ENCODE data around the gene LMOD3.

LMOD3 gene

DNA sequence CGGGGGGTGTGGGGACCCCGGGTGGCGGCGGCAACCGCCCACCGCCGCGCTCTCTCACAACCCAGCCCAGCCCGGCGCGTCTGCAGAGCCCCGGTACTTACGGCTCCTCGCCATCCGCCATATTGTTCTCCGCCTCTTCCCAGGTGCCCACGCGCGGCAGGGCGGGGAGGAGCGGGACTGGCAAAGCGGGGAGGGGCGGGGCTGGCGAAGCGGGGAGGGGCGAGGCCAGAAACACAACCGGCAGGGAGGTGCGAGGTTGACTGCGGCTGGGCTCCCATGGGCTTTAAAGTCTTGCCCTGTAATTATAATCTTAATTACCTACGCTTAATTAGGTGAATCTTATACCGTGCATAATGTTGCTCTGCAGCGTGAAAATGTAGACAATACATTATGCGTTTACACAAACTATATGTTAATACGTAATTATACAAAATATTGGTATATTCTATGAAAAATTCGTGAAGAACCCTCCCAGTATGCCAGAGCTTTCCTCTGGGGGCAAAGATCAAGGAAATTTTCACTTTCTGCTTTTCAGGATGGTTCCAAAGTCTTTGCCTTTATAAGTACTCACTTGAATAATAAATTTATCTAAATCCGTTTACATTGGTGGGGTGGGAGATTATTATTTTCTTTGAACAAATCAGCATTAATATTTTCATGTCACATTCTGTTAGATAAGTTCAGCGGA, 42.0 kb downstream of the LMOD3 start, which contains the start of gene UBA3:
UBA3 (minus strand) TSS at position 133 of the 688 bp plus-strand sequence; CDS start at position 121, 12 bp downstream.
- Histone ChIP-seq H3K4me3 (ENCODE audit: low read length) (peak within 1 kb of the TSS; percentile 76), H3K27me3 (ENCODE audit: control insufficient read depth, insufficient read depth, low read length) (no peaks in the 10 kb centered on the region), H3K4me1 (ENCODE audit: control insufficient read depth, insufficient read depth, low read length) (peaks cover 53% of the 10 kb centered on the region), H3K9me3 (replicated peaks; ENCODE audit: low read length) (no peaks in the 10 kb centered on the region), H3K4me2 (ENCODE audit: low read length) (peak within 1 kb of the TSS; percentile 91), H3K9ac (ENCODE audit: low read depth, low read length) (peak within 1 kb of the TSS; percentile 90), H3K36me3 (ENCODE audit: insufficient read depth, low read length) (no peaks in the 10 kb centered on the region)

DNA sequence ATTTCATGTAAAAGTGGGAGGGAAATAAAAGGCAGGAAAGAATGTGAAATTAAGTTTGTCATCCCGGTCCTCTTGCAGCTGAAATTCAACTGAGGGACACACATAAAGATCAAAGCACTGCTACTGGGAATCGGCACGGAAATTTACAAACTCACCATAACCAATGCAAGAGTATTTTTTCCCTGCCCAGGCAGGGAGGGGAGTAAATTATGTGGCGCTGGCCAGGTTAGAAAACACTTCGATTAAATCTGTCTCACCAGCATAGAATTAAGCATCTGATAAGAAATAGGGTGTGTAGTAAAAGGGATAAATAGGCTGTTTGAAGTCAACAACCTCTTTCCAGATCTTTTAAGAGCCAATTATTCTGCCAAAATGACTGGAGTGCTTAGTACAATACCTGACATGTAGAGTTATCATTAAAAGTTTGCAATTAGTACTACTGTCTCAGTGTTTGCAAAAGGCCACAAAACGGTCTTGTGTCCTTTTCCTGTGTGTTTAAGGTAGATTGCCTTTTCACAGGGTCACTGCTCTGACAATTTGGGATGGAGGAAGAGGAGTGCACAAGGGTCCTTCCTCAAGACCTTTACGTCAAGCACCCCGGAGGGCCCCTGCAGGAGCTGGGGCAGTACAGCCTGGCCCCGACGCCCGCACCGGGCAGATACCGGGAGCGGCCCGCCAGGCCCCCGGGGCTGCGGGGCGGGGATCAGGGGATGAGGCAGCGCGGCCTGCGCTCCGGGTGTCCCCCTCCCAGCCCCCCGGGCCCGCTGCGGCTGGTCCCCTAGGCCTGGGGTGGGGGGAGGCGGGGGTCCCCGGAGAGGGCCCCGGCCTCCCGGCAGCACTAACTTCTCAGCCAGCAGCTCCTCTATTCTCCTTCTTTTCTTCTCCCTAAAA, 42.9 kb downstream of the LMOD3 start:
- H3K4me1 ChIP-seq (ENCODE audit: control insufficient read depth, insufficient read depth, low read length): peaks cover 52% of the 10 kb centered on the region
- no peaks in the 10 kb centered on the region for H3K27me3 ChIP-seq (ENCODE audit: control insufficient read depth, insufficient read depth, low read length)
- H3K36me3 ChIP-seq (ENCODE audit: insufficient read depth, low read length): no peaks in the 10 kb centered on the region
- H3K4me2 ChIP-seq (ENCODE audit: low read length): peak overlapping the region; percentile 91
- H3K9ac ChIP-seq (ENCODE audit: low read depth, low read length): peak overlapping the region; percentile 90
- H3K9me3 ChIP-seq (replicated peaks; ENCODE audit: low read length): no peaks in the 10 kb centered on the region
- H3K4me3 ChIP-seq (ENCODE audit: low read length): peak overlapping the region; percentile 76

DNA sequence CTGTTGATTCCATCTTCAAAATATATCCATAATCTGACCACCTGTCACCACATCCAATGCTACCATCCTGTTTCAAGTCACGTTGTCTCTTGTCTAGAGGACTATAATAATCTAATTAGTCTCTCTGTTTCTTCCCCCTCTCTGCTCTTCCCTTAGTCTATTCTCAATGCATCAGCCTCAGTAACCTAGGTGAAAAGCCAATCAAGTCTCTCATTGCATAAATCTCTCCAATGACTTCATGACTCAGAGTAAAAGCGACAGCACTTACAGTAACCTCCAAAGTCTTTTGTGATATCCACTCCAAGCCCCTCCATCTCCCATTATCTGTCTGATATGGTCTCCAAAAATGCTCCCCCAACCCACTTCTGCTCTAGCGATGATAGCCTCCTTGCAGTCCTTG, 49.5 kb downstream of the LMOD3 start:
- H3K27me3 ChIP-seq (ENCODE audit: control insufficient read depth, insufficient read depth, low read length): no peaks in the 10 kb centered on the region
- H3K36me3 ChIP-seq (ENCODE audit: insufficient read depth, low read length): peaks cover 25% of the 10 kb centered on the region
- H3K4me3 ChIP-seq (ENCODE audit: low read length): no peak overlapping the region
- H3K4me1 ChIP-seq (ENCODE audit: control insufficient read depth, insufficient read depth, low read length): peaks cover 4% of the 10 kb centered on the region
- no peak overlapping the region for H3K9ac ChIP-seq (ENCODE audit: low read depth, low read length)
- no peak overlapping the region for H3K4me2 ChIP-seq (ENCODE audit: low read length)
- H3K9me3 ChIP-seq (replicated peaks; ENCODE audit: low read length): no peaks in the 10 kb centered on the region

DNA sequence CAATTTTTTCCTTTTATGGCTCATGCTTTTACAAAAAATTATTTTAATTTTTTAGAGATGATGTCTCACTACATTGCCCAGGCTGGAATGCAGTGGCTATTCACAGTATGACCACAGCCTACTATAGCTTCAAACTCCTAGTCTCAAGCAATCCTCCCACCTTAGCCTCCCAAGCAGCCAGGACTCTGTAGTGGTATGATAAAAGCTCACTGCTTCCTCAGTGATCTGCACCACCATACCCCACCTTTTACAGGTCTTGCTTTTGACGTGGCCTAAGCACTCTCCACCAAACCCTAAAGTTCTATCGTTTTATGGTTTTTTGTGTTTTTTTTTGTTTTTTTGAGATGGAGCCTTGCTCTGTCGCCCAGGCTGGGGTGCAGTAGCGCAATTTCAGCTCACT, 56.3 kb downstream of the LMOD3 start:
- Histone ChIP-seq H3K4me1 (ENCODE audit: control insufficient read depth, insufficient read depth, low read length) (no peaks in the 10 kb centered on the region), H3K9me3 (replicated peaks; ENCODE audit: low read length) (no peaks in the 10 kb centered on the region), H3K36me3 (ENCODE audit: insufficient read depth, low read length) (peaks cover 40% of the 10 kb centered on the region), H3K27me3 (ENCODE audit: control insufficient read depth, insufficient read depth, low read length) (no peaks in the 10 kb centered on the region), H3K9ac (ENCODE audit: low read depth, low read length) (no peak overlapping the region), H3K4me3 (ENCODE audit: low read length) (no peak overlapping the region), H3K4me2 (ENCODE audit: low read length) (no peak overlapping the region)

DNA sequence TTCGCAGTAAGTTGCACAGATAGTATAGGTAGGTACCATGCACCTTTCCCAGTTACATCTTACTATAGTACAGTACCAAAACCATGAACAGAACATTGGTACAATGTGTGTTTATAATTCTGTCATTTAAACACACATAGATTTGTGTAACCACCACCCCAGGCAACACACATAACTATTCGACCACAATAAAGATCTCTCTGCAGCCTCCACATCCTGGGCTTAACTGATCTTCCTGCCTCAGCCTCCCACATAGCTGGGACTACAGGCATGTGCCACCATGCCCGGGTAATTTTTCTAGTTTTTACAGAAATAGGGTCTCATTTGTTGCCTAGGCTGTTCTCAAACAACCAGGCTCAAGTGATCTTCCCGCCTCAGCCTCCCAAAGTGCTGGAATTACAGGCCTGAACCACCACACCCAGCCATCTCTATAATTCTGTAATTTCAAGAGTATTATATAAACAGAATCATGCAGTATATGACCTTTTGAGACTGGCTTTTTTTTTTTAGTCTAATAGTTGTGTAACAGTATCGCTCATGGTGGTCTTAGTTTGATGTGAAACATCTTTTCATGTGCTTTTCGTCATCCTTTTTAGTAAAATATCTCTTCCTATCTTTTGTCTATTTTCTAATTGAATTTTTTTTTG, 57.0 kb downstream of the LMOD3 start:
- H3K4me1 ChIP-seq (ENCODE audit: control insufficient read depth, insufficient read depth, low read length): no peaks in the 10 kb centered on the region
- no peaks in the 10 kb centered on the region for H3K27me3 ChIP-seq (ENCODE audit: control insufficient read depth, insufficient read depth, low read length)
- H3K4me2 ChIP-seq (ENCODE audit: low read length): no peak overlapping the region
- no peak overlapping the region for H3K9ac ChIP-seq (ENCODE audit: low read depth, low read length)
- H3K36me3 ChIP-seq (ENCODE audit: insufficient read depth, low read length): peaks cover 40% of the 10 kb centered on the region
- no peak overlapping the region for H3K4me3 ChIP-seq (ENCODE audit: low read length)
- no peaks in the 10 kb centered on the region for H3K9me3 ChIP-seq (replicated peaks; ENCODE audit: low read length)

DNA sequence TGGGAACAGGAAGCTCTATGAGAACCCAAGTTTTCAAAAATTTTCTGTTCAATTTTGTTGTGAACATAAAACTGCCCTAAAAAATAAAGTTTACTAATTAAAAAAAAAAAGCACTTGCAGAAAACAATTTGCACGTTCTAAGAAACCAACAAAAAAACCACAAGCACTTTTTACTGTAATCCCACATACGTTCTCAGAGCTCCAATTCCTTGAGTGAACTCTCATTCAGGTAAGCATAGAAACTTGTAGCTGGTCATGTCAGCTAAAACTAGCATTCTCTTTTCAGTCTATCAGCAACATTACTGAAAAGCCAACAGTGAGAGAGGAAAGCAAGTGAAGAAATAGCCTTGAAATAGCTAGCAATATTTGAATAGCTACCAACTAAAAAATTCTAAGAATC, 58.8 kb downstream of the LMOD3 start:
- Histone ChIP-seq H3K27me3 (ENCODE audit: control insufficient read depth, insufficient read depth, low read length) (no peaks in the 10 kb centered on the region), H3K36me3 (ENCODE audit: insufficient read depth, low read length) (peaks cover 44% of the 10 kb centered on the region), H3K4me2 (ENCODE audit: low read length) (no peak overlapping the region), H3K4me1 (ENCODE audit: control insufficient read depth, insufficient read depth, low read length) (no peaks in the 10 kb centered on the region), H3K9me3 (replicated peaks; ENCODE audit: low read length) (no peaks in the 10 kb centered on the region), H3K9ac (ENCODE audit: low read depth, low read length) (no peak overlapping the region), H3K4me3 (ENCODE audit: low read length) (no peak overlapping the region)

DNA sequence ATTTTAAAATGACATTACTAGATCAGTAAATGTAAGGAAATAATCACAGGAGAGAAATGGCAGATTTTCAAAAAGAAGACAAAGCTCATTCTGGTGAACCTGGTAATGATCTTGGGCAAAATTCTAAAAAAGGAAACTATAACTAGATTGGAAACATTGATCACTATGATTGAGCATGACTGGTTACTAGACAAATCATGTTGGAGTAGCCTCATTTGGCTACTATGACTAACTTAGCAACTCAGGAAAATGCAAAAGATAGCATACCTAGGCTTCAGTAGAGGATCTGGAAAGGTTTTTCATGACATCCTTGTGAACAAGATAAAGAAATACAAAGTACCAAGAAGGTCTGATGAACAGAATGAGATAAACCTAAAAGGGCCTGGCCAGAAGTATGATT, 62.7 kb downstream of the LMOD3 start:
- Histone ChIP-seq H3K9ac (ENCODE audit: low read depth, low read length) (no peak overlapping the region), H3K4me3 (ENCODE audit: low read length) (no peak overlapping the region), H3K9me3 (replicated peaks; ENCODE audit: low read length) (no peaks in the 10 kb centered on the region), H3K27me3 (ENCODE audit: control insufficient read depth, insufficient read depth, low read length) (no peaks in the 10 kb centered on the region), H3K4me1 (ENCODE audit: control insufficient read depth, insufficient read depth, low read length) (no peaks in the 10 kb centered on the region), H3K36me3 (ENCODE audit: insufficient read depth, low read length) (peaks cover 65% of the 10 kb centered on the region), H3K4me2 (ENCODE audit: low read length) (no peak overlapping the region)

DNA sequence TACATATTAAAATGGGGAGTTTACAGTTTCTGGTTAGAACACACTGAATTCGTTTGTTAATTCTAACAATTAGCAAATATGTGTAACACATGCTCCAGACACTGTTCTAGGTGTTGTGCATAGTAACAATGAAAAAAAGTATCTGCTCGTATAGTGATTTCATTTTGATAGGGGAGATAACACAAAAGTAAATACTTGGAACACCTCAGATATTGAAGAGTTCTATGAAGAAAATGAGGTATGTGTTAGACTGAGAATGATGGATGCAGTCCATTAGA, 63.5 kb downstream of the LMOD3 start:
- H3K9me3 ChIP-seq (replicated peaks; ENCODE audit: low read length): no peaks in the 10 kb centered on the region
- H3K27me3 ChIP-seq (ENCODE audit: control insufficient read depth, insufficient read depth, low read length): no peaks in the 10 kb centered on the region
- no peak overlapping the region for H3K4me3 ChIP-seq (ENCODE audit: low read length)
- peaks cover 69% of the 10 kb centered on the region for H3K36me3 ChIP-seq (ENCODE audit: insufficient read depth, low read length)
- no peak overlapping the region for H3K9ac ChIP-seq (ENCODE audit: low read depth, low read length)
- no peaks in the 10 kb centered on the region for H3K4me1 ChIP-seq (ENCODE audit: control insufficient read depth, insufficient read depth, low read length)
- no peak overlapping the region for H3K4me2 ChIP-seq (ENCODE audit: low read length)

DNA sequence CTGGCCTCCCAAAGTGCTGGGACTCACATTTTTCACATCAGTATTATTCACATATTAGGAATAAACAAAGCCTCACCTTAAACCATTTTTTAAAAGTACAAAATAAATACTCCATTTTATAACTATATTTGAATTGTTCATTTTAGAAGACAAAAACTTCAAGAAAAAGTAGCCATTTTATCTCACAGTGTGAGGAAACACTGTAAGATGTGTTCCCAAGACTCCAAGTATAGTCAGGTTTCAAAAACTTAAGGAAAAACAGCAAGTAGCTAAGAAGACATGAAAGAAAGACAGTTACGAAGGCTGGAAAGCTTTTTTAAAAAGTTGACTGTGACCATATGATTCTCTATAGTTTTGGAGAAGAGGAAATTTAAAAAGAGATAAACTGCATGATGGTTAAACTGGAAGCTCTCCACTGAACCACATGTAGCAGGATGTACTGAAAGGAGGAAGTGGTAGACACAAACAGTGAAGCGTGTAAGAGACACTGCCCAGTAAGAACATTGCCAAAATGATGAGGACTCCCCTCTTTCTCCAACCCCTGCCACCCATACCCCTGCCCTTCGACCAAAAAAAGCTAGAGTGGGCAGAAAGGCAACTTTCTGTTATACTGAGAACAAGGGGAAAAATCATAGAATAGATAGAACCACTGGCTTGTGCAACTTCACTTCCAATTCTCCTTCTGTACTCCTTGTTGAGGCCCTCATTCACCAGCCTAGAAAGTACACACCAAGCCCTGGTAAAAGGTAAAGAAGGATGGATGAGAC, 64.0 kb downstream of the LMOD3 start:
- H3K9ac ChIP-seq (ENCODE audit: low read depth, low read length): no peak overlapping the region
- peaks cover 74% of the 10 kb centered on the region for H3K36me3 ChIP-seq (ENCODE audit: insufficient read depth, low read length)
- H3K27me3 ChIP-seq (ENCODE audit: control insufficient read depth, insufficient read depth, low read length): no peaks in the 10 kb centered on the region
- H3K9me3 ChIP-seq (replicated peaks; ENCODE audit: low read length): no peaks in the 10 kb centered on the region
- H3K4me2 ChIP-seq (ENCODE audit: low read length): no peak overlapping the region
- no peak overlapping the region for H3K4me3 ChIP-seq (ENCODE audit: low read length)
- no peaks in the 10 kb centered on the region for H3K4me1 ChIP-seq (ENCODE audit: control insufficient read depth, insufficient read depth, low read length)

All from skeletal muscle satellite cell (primary cell).